ENCODE measurements around the gene BCL2L11. TPM values are rescaled to one million over a fixed set of nuclear protein-coding genes. Genes with fewer than 3 reads are reported as not detected.

The BCL2L11 gene
- total RNA-seq, 1 donor from 2014 or later = 90.1 TPM

- H3K9me3 ChIP-seq = no peaks in the 10 kb centered on the region
- intact Hi-C loops (cut with DNase I) = no loop called here
- no peaks in the 10 kb centered on the region for H3K36me3 ChIP-seq
- TF ChIP-seq POLR2AphosphoS5 (IDR thresholded peaks at IDR 0.05; ENCODE audit: insufficient read depth in 1 of 2, low read depth in 1 of 2) = no peak
- TF ChIP-seq POLR2A (IDR thresholded peaks at IDR 0.05) = no peak
- TF ChIP-seq CTCF (IDR thresholded peaks at IDR 0.05) = no peak
- no peaks in the 10 kb centered on the region for H3K27me3 ChIP-seq
- DNase-seq (ENCODE audit: extremely low spot score in 2 of 2) = peak; percentile 25 to 52
- H3K27ac ChIP-seq = no peak overlapping the region
- no peaks in the 10 kb centered on the region for H3K4me1 ChIP-seq
- no peak overlapping the region for H3K4me3 ChIP-seq
Observed at GRCh38 chr2:111191877-111192276, 71.2 kb downstream of the BCL2L11 start.

- H3K4me3 ChIP-seq = no peak overlapping the region
- H3K4me1 ChIP-seq = no peaks in the 10 kb centered on the region
- intact Hi-C loops (cut with DNase I) = no loop called here
- no peaks in the 10 kb centered on the region for H3K27me3 ChIP-seq
- H3K27ac ChIP-seq = no peak overlapping the region
- TF ChIP-seq CTCF (IDR thresholded peaks at IDR 0.05) (no peak), POLR2A (IDR thresholded peaks at IDR 0.05) (no peak), POLR2AphosphoS5 (IDR thresholded peaks at IDR 0.05; ENCODE audit: insufficient read depth in 1 of 2, low read depth in 1 of 2) (no peak)
- peak in 1 of 2 donors; percentile 67 for DNase-seq (ENCODE audit: extremely low spot score in 2 of 2)
- no peaks in the 10 kb centered on the region for H3K36me3 ChIP-seq
- H3K9me3 ChIP-seq = no peaks in the 10 kb centered on the region
Observed at GRCh38 chr2:111192776-111193368, 72.2 kb downstream of the BCL2L11 start.

GRCh38 chr2:111194835-111195621 is 74.3 kb downstream of the BCL2L11 start:
- no peaks in the 10 kb centered on the region for H3K4me1 ChIP-seq

GRCh38 chr2:111196435-111196834 is 75.7 kb downstream of the BCL2L11 start:
- H3K9me3 ChIP-seq = no peaks in the 10 kb centered on the region
- no peaks in the 10 kb centered on the region for H3K4me1 ChIP-seq
- no peaks in the 10 kb centered on the region for H3K36me3 ChIP-seq
- DNase-seq (ENCODE audit: extremely low spot score in 2 of 2) = peak; percentile 56 to 67
- intact Hi-C loops (cut with DNase I) = no loop called here
- H3K27me3 ChIP-seq = no peaks in the 10 kb centered on the region
- H3K27ac ChIP-seq = no peak overlapping the region
- no peak overlapping the region for H3K4me3 ChIP-seq
- TF ChIP-seq POLR2AphosphoS5 (IDR thresholded peaks at IDR 0.05; ENCODE audit: insufficient read depth in 1 of 2, low read depth in 1 of 2) = no peak
- no peak for TF ChIP-seq POLR2A (IDR thresholded peaks at IDR 0.05)
- no peak for TF ChIP-seq CTCF (IDR thresholded peaks at IDR 0.05)

More at GRCh38 chr2:111194835-111195621, 74.3 kb downstream of the BCL2L11 start:
- intact Hi-C loops (cut with DNase I) = no loop called here
- TF ChIP-seq POLR2AphosphoS5 (IDR thresholded peaks at IDR 0.05; ENCODE audit: insufficient read depth in 1 of 2, low read depth in 1 of 2) = no peak
- no peak for TF ChIP-seq POLR2A (IDR thresholded peaks at IDR 0.05)
- TF ChIP-seq CTCF (IDR thresholded peaks at IDR 0.05) = no peak
- Histone ChIP-seq H3K36me3 (no peaks in the 10 kb centered on the region), H3K27ac (no peak overlapping the region), H3K4me3 (no peak overlapping the region), H3K9me3 (no peaks in the 10 kb centered on the region), H3K27me3 (no peaks in the 10 kb centered on the region)
- peak; percentile 4 to 37 for DNase-seq (ENCODE audit: extremely low spot score in 2 of 2)

GRCh38 chr2:111198701-111199100 is 78.0 kb downstream of the BCL2L11 start:
- DNase-seq (ENCODE audit: extremely low spot score in 2 of 2) = peak; percentile 52 to 55
- Histone ChIP-seq H3K9me3 (no peaks in the 10 kb centered on the region), H3K27ac (no peak overlapping the region), H3K36me3 (no peaks in the 10 kb centered on the region), H3K4me3 (no peak overlapping the region), H3K4me1 (no peaks in the 10 kb centered on the region), H3K27me3 (no peaks in the 10 kb centered on the region)
- TF ChIP-seq CTCF (IDR thresholded peaks at IDR 0.05) = no peak
- no peak for TF ChIP-seq POLR2A (IDR thresholded peaks at IDR 0.05)
- no peak for TF ChIP-seq POLR2AphosphoS5 (IDR thresholded peaks at IDR 0.05; ENCODE audit: insufficient read depth in 1 of 2, low read depth in 1 of 2)
- intact Hi-C loops (cut with DNase I) = no loop called here

All from vagina (tissue), 2 donors.